Activated CD4-positive, alpha-beta T cell treated with anti-CD3 and anti-CD28 coated beads, Interleukin-2, Interleukin-4, amounts not matched to agents 100 ng/mL and 50 ng/mL, durations not matched to agents 16 hours and 8 hours (primary cell): ENCODE results near the gene MSMP.

Experiments
- DNase-seq: peaks from one replicate; pipeline ENCODE4 v3.0.0-alpha.2; 2020; ENCODE audit warnings: low spot score

The MSMP gene

GRCh38 chr9:35719546-35719945 lies 34.5 kb downstream of the MSMP start:
- DNase-seq, result no peak

GRCh38 chr9:35718721-35719511 lies 35.2 kb downstream of the MSMP start:
- no peak for DNase-seq

- DNase-seq, result no peak
Measured at GRCh38 chr9:35717132-35717870, 36.8 kb downstream of the MSMP start.

GRCh38 chr9:35716230-35716629 lies 37.8 kb downstream of the MSMP start:
- DNase-seq, result no peak

GRCh38 chr9:35714579-35715252 lies 39.4 kb downstream of the MSMP start:
- no peak for DNase-seq

GRCh38 chr9:35714123-35714522 lies 40.0 kb downstream of the MSMP start:
- DNase-seq, result no peak

- no peak for DNase-seq
Measured at GRCh38 chr9:35713578-35713977, 40.5 kb downstream of the MSMP start.

- DNase-seq, result no peak
Measured at GRCh38 chr9:35712762-35713400, 41.2 kb downstream of the MSMP start.

- no peak for DNase-seq
Measured at GRCh38 chr9:35711501-35712428, 42.3 kb downstream of the MSMP start.

- no peak for DNase-seq
Measured at GRCh38 chr9:35710818-35711500, 43.1 kb downstream of the MSMP start.

- DNase-seq, result no peak
Measured at GRCh38 chr9:35708146-35708545, 45.9 kb downstream of the MSMP start.

GRCh38 chr9:35706951-35707350 lies 47.1 kb downstream of the MSMP start:
- no peak for DNase-seq

- DNase-seq, result no peak
Measured at GRCh38 chr9:35705836-35706430, 48.1 kb downstream of the MSMP start.

- DNase-seq, result no peak
Measured at GRCh38 chr9:35705372-35705771, 48.7 kb downstream of the MSMP start.

GRCh38 chr9:35703906-35704672 lies 50.0 kb downstream of the MSMP start:
- no peak for DNase-seq
